HG03439 (cell line): Measurements from ENCODE around the gene ECE2.

ENCODE experiments used
- ATAC-seq: cut with Tn5 transposase; IDR thresholded peaks from one replicate; pipeline ENCODE4 v1.9.1; 2021; ENCODE audit warnings: mild to moderate bottlenecking, moderate library complexity; ENCODE audit not compliant: unreplicated experiment

The ECE2 gene

GRCh38 chr3:184311633-184312032, 35.8 kb downstream of the ECE2 start:
- no peak for ATAC-seq

- ATAC-seq = peak; percentile 80
Observed at GRCh38 chr3:184314363-184314699, 38.5 kb downstream of the ECE2 start, which contains the start of gene EIF4G1. Gene EIF4G1 (plus strand): TSS chr3:184314606. CDS start chr3:184315797, 1,191 bp downstream.

- peak; percentile 34 for ATAC-seq
Observed at GRCh38 chr3:184314700-184315542, 39.1 kb downstream of the ECE2 start.

DNA sequence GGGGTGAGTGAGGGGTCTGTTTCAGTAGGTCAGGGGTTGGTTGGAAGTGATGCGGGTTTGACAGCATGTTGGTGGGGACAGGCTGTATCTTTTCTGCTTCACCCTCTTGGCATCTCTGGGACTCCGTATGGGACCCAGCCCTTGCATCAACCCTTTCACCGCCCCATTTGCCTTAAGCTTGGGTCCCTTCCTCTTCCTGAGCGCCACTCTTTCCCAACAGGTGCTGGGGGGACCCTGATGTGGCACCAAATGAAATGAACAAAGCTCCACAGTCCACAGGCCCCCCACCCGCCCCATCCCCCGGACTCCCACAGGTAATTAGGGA, 39.7 kb downstream of the ECE2 start:
- ATAC-seq = no peak

DNA sequence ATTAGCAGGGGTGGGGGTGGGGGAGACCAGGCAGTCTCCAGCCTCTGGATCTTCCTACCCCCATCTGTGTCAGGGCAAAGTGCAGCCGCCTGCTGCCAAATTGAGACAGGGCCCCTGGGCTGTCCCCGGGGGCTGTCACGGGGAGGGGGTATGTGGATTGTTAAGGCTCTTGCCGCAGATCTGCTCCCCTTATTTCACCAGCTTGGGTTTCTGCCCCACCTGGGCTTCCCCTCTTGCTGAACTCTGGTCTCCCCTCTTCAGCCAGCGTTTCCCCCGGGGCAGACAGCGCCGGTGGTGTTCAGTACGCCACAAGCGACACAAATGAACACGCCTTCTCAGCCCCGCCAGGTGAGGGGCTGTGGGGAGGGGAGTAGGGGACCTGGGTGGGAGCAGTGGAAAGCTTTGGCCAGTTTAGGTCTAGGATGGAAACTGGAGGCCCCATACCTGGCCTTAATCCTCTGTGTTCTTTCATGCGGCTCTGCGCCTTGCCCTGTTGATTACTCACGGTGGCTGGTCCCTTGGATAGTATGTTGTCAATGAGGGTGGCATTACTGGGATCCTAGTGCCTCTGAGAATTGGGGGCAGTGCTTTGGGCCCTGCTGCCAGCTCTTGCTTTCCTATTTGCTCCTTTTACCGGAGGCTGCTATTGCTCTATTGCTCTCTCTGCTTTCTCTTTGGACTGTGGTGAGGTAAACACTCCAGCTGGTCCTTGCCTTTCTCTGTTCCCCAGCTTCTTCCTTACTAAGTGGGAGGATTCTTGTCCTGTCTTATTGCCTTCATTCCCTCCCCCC, 40.2 kb downstream of the ECE2 start:
- no peak for ATAC-seq

GRCh38 chr3:184316792-184317191, 41.0 kb downstream of the ECE2 start:
- no peak for ATAC-seq

- ATAC-seq = no peak
Observed at GRCh38 chr3:184317201-184317600, 41.4 kb downstream of the ECE2 start.

- ATAC-seq = no peak
Observed at GRCh38 chr3:184320104-184320445, 44.3 kb downstream of the ECE2 start.

DNA sequence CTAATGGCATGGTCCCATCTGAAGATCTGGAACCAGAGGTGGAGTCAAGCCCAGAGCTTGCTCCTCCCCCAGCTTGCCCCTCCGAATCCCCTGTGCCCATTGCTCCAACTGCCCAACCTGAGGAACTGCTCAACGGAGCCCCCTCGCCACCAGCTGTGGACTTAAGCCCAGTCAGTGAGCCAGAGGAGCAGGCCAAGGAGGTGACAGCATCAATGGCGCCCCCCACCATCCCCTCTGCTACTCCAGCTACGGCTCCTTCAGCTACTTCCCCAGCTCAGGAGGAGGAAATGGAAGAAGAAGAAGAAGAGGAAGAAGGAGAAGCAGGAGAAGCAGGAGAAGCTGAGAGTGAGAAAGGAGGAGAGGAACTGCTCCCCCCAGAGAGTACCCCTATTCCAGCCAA, 45.8 kb downstream of the ECE2 start:
- ATAC-seq = no peak

- ATAC-seq = no peak
Observed at GRCh38 chr3:184322731-184323487, 47.1 kb downstream of the ECE2 start.

DNA sequence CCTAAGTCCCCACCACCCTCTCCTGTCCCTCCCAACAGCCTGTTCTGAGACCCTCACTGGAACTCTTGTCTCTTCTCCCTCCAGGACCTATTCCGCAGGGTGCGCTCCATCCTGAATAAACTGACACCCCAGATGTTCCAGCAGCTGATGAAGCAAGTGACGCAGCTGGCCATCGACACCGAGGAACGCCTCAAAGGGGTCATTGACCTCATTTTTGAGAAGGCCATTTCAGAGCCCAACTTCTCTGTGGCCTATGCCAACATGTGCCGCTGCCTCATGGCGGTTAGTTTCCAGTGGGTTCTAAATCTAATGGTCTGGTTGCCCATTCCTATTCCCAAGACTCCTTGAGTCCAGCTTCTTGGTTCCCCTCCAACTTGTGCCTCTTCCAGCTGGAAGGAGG, 47.9 kb downstream of the ECE2 start:
- no peak for ATAC-seq

DNA sequence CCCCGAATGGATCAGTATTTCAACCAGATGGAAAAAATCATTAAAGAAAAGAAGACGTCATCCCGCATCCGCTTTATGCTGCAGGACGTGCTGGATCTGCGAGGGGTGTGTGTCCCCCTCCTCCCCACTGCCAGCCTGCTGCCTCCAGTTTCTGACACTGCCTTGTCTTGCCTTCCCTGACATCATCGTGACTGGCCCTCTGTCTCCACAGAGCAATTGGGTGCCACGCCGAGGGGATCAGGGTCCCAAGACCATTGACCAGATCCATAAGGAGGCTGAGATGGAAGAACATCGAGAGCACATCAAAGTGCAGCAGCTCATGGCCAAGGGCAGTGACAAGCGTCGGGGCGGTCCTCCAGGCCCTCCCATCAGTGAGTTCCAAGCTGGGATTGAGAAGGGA, 49.4 kb downstream of the ECE2 start:
- no peak for ATAC-seq

GRCh38 chr3:184325715-184326369, 50.0 kb downstream of the ECE2 start:
- no peak for ATAC-seq

- no peak for ATAC-seq
Observed at GRCh38 chr3:184327171-184327570, 51.3 kb downstream of the ECE2 start.

GRCh38 chr3:184328516-184328915, 52.7 kb downstream of the ECE2 start:
- ATAC-seq = no peak

DNA sequence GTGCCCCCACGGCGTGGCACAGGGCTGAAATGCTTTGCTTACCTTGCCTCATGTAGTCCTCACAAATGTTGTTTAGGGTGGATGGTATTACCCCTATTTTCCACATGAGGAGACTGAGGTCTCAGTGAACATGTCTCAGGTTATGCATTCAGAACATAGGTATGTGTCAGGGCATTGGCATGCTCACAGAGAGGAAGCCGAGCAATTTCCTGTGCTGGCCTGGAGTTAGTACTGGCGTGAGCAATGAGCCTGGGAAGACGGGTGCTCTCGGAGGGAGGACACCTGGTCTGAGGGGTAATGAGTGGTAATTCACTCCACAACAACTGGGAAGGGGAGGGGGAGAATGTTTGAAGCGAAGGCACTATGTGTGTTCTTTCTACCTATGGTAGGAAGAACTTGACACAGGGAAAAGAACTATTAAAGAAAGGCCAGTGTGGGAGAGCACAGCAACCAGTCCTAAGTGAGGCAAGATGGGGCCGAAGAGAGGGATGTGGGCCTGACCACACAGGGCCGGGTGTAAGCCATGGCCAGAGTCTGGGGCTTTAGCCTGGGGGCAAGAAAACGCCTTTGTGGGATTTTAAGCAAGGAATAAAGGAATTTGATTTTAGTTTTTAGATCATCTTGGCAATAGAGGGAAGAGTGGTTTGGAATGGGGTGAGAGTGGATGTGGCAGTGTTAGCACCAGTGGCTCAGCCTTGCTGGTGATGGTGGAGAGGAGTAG, 56.7 kb downstream of the ECE2 start:
- ATAC-seq = no peak

DNA sequence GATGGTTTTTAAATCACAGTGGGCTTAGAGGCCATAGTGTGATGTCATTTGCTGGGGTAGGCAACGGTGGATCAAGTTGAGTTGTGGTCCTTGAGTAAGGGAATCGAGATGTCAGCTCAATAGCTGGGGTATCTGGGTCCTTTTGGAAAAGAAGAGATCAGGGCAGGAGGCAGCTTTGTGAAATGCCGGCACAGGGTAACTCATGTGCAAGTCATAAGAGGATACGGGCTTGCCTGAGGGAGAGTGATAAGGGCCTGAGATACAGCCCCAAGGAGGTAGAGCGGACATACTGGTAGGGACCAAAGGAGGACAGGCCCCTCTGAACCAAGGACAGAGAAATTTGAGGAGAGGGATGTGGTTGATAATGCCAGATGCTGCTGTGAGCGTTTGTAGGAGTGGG, 57.4 kb downstream of the ECE2 start:
- ATAC-seq = no peak

GRCh38 chr3:184333700-184334099, 57.9 kb downstream of the ECE2 start:
- no peak for ATAC-seq

- no peak for ATAC-seq
Observed at GRCh38 chr3:184334470-184335158, 58.8 kb downstream of the ECE2 start.

DNA sequence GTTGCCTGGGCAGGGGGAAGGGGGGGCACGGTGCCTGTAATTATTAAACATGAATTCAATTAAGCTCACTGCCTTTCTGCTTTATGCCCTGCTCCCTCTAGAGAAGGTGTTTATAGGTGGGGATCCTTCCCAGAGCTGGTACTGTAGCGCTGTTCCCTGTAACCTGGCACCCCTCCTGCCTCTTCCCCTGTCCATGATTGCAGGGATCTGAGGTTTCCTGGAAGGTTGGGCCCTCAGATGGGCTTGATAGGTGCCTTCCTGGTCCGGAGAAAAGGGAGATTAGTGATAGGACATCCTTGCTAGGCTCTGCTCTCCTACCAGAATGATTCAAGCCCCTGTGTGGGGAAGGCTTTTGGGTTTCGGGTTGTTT, 59.5 kb downstream of the ECE2 start:
- no peak for ATAC-seq
